AG20443 (cell line): ENCODE results near the gene ADARB2.

ENCODE experiments used
- DNase-seq: peaks from one replicate; pipeline ENCODE4 v3.0.0; 2012; ENCODE audit warnings: low spot score, mixed read lengths

The ADARB2 gene

DNA sequence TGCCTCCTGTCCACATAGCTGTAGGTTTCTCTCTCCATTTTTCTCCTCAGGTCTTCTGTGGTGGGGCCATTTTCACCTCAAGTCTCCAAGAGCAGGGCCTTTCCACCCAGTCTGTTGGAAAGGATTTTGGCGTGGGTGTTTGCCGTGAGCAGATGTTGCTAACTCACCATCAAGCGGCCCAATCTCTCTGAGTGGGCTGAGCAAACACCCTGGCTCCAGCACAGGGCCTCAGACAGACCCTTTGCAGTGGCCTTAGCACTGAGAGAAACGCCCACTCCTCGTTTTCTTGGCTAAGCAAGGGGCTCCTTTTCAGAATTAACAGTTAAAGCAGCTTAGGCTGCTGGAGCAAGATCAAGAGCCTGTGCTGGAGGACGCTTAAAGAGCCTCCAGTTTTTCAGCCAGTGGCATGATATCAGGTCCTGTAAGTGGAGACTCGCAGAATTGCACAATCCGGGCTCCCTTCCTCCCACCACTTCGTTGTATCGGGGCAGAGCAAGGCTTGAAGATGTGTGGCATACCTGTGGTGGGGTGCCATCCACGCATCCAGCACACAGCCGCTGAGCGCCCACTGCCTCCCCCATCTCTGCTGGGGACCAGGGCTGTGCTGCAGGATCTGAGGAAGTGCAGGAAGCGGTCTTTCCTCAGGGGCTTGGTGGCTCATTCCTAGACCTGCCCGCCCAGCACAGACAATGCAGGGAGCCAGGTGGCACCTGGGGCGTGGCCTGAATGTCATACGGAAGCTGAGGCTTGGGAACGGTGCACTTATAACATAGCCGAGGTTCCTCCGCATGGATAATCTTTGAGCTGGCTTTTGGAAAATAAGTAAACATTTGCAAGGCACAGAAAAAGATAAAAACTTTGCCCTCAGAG, 142.7 kb downstream of the ADARB2 start:
- DNase-seq, result no peak

- DNase-seq, result no peak
Observed at GRCh38 chr10:1591742-1592141, 145.6 kb downstream of the ADARB2 start.

- DNase-seq, result no peak
Observed at GRCh38 chr10:1591045-1591444, 146.3 kb downstream of the ADARB2 start.

DNA sequence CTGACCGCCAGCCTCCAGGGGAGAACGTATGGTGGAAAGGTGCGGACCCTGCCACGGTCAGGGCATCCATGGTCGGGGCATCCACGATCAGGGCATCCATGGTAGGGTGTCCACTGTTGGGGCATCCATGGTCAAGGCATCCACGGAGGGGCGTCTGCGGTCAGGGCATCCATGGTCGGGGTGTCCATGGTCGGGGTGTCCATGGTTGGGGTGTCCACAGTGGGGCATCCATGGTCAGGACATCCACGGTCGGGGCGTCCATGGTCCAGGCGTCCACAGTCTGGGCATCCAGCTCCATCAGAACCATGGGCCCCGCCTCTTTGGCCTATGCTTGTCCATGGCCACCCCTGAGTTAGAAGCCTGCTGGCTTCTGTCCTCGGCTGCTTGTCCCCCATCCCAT, 148.1 kb downstream of the ADARB2 start:
- DNase-seq, result no peak

DNA sequence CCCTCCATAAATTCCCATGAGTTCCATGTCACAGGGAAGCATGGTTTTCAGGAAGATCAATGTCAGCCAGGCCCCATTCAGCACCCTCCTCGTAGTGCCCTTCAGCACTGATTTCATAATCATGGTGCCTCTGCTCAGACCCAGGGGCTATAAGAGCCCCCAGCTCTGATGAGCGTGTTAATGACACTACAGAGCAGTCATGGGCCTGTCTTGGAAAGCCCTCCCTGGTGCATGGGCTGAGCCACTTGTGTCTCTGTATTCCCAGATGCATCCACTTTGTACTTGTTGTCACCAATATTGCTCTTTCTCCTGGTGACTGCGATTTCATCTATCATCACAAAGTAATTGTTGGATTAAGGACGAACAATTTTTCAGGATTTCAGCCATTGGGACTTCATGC, 154.6 kb downstream of the ADARB2 start:
- DNase-seq, result no peak

GRCh38 chr10:1581189-1581588, 156.1 kb downstream of the ADARB2 start:
- DNase-seq, result no peak

DNA sequence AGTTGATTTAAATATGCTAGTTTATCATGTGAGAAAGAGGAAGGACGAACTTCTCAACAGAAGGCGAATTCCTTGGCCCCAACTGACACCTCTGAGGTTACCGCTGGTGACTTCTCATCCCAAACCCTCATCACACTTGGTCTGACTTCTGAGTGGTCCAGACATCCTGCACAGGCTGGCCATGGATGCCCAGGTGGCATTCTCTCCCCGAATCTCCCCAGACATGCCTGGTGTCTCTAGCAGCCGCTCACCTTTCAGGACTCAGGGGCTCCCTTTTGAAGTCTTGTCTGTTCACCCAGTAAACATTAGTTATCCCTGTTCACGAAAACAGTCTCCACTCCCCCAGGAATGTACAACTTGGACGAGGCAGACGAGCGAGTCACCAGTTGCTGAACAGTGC, 157.7 kb downstream of the ADARB2 start:
- no peak for DNase-seq

GRCh38 chr10:1579141-1579491, 158.2 kb downstream of the ADARB2 start:
- no peak for DNase-seq

DNA sequence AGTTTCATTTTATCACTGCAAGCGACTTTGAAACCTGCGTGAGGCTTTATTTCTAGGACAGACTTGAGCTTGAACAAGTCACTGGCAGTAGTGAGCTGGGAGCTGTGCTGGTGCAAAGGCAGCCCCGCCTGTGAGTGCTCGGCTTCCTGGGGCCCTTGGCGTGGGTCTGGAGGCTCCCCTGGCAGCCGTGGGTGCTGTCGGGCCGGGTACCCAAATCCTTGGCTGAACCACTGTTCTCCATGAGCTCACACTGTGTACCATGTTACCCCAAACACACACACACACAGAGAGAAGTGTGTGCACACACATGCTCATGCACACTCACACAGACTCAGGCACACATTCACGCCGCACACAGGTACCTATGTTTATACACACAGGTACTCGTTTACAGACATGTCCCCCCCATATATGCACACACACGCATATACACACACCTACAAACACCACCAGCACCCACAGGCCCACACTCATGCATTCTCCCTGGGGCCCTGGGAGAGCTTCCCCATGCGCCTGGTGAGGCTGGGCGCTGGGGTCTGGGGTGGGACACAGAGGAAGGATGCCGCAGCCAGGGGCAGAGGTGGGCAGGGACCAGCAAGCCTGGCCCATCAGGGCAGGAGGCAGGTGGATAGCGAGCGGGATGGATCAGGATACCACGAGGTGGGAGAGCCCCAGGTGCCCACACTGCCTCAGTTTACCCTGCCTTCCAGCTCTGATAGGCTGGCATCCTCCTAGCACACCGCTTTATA, 158.8 kb downstream of the ADARB2 start:
- DNase-seq, result no peak

DNA sequence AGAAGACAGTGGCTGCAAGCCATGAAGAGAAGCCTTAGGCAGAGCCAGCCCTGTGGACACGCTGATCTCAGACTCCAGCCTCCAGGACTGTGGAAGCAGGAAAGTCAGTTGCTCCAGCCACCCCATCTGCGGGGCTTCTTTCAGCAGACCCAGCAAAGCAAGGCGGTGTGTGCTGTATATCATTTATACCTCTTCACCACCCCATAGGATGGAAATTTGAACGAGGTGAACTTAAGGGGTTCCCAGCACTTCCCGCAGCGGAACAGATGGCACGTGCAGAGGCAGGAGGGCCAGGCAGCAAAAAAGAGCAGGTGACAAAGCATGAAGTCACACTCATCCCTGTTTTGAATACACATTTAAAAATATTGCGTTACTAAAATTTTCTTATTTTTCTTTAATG, 159.4 kb downstream of the ADARB2 start:
- DNase-seq, result no peak

GRCh38 chr10:1577373-1577770, 160.0 kb downstream of the ADARB2 start:
- DNase-seq, result no peak

- DNase-seq, result no peak
Observed at GRCh38 chr10:1576467-1577372, 160.6 kb downstream of the ADARB2 start.

GRCh38 chr10:1575481-1576244, 161.7 kb downstream of the ADARB2 start:
- DNase-seq, result no peak

- DNase-seq, result no peak
Observed at GRCh38 chr10:1574719-1575118, 162.6 kb downstream of the ADARB2 start.

DNA sequence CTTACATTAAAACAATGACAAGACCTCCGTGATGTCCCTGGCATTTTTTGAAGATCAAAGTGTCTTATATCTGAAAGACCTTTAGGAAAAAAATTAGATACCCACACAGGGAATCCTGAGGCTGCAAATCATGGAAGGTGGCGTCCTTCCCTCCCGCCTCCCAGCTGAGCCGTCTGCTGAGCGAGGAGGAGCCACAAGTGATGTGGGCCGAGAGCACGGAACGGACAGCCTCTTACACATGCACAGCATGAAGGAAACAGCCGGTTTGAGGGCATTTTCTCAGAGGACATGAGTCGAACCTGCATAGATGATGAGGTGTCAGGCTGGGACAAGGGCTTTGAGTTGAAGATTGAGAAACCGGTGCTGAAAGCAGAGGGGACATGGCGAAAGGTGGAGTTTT, 163.3 kb downstream of the ADARB2 start:
- DNase-seq, result no peak

GRCh38 chr10:1573334-1573969, 163.9 kb downstream of the ADARB2 start:
- DNase-seq, result no peak

- DNase-seq, result no peak
Observed at GRCh38 chr10:1572519-1573333, 164.6 kb downstream of the ADARB2 start.

- DNase-seq, result no peak
Observed at GRCh38 chr10:1571587-1572237, 165.6 kb downstream of the ADARB2 start.

- DNase-seq, result no peak
Observed at GRCh38 chr10:1570416-1571051, 166.8 kb downstream of the ADARB2 start.
